Ectodermal cell (in vitro differentiated cells): ENCODE results near the gene SMG1.
"Not testable (repeated sequence)": the region's sequence is repeated elsewhere in the genome, so short reads cannot be mapped to it uniquely, and the experiment has no call there.

Source experiments
- H3K27ac ChIP-seq: 2 replicates; pipeline ENCODE4 v1.7.0; 2013; ENCODE audit warnings: mild to moderate bottlenecking, low read depth, low read length; ENCODE audit not compliant: insufficient read depth, poor library complexity, severe bottlenecking
- H3K27me3 ChIP-seq: 2 replicates; pipeline ENCODE4 v1.7.0; 2013; ENCODE audit warnings: mild to moderate bottlenecking, low read length; ENCODE audit not compliant: insufficient read depth, control insufficient read depth, poor library complexity, severe bottlenecking
- H3K36me3 ChIP-seq: one replicate; pipeline ENCODE4 v1.7.0; 2013; ENCODE audit warnings: low read length; ENCODE audit not compliant: control insufficient read depth, insufficient read depth
- H3K4me1 ChIP-seq: one replicate; pipeline ENCODE4 v1.7.0; 2013; ENCODE audit warnings: low read length; ENCODE audit not compliant: control insufficient read depth, insufficient read depth
- H3K4me3 ChIP-seq: 2 replicates; pipeline ENCODE4 v1.7.0; 2013; ENCODE audit warnings: low read depth, low read length, control low read depth; ENCODE audit not compliant: insufficient read depth
- H3K9me3 ChIP-seq: 2 replicates; pipeline ENCODE4 v1.7.0; 2013; ENCODE audit warnings: mild to moderate bottlenecking, low read length, moderate library complexity; ENCODE audit not compliant: control insufficient read depth
- WGBS, 2 experiments: methylation state at CpG; one replicate each; pipeline ENCODE4 v1.1.7; 2013; ENCODE audit warnings: missing lambda C conversion rate in 2 of 2; 5-methylcytosine and 5-hydroxymethylcytosine counted together

The SMG1 gene

DNA sequence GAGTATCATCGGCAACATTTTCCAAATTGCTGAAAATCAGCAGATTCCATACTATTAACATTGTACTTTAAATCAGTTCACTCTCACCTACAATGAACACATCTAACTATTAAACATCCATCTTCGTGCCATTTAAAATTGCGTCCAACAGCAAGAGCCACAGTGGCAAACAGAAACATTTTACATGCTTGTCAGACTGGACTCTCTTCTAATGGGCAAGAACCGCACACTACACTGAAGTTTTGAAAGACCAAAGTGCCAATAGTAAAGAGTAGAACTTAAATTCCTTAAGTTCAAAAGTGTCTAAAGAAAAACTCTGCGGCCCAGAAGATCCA, 136.7 kb downstream of the SMG1 start:
- Histone ChIP-seq H3K27ac (peak overlapping the region; percentile 86), H3K27me3 (no peaks in the 10 kb centered on the region), H3K4me3 (peak overlapping the region; percentile 99), H3K4me1 (peaks cover 12% of the 10 kb centered on the region), H3K36me3 (peaks cover 49% of the 10 kb centered on the region), H3K9me3 (no peaks in the 10 kb centered on the region)
- 2% methylated on average over 5 of the region's 5 CpGs for WGBS, 2 experiments

DNA sequence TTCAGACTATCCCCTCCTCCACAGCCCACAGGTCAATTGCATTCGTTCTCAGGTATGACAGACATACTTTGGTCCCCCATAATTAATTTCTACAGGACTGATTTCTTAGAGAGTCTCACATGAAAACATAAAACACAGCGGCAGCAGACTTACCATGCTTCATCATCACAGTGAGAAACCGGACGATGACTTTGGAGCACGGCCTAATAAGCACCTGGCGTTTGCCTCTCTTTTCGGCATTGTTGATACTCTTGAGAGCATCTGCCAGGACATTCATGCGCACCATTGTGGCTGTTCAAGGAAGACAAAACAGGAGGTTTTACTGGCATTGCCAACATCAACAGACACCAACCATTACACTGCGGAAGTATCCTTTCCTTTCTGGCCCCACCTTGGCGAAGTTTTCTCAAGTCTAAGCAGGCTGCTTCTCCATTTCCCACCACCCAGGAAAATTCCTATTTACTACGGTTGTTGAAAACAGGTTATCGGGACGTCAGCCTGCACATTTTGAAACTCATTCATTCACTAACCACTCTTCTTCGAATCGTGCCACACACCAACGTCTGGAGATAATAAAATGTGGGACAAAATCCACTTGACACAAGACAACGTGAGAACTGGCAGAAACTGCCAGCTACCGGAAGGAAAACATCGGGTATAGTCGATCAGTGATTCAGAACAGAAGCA, 137.2 kb downstream of the SMG1 start:
- H3K36me3 ChIP-seq: peaks cover 49% of the 10 kb centered on the region
- H3K27ac ChIP-seq: no peak overlapping the region
- peaks cover 12% of the 10 kb centered on the region for H3K4me1 ChIP-seq
- H3K27me3 ChIP-seq: no peaks in the 10 kb centered on the region
- 18 to 21% methylated on average over 20 of the region's 20 CpGs for WGBS, 2 experiments
- peak overlapping the region; percentile 99 for H3K4me3 ChIP-seq
- H3K9me3 ChIP-seq: no peaks in the 10 kb centered on the region

DNA sequence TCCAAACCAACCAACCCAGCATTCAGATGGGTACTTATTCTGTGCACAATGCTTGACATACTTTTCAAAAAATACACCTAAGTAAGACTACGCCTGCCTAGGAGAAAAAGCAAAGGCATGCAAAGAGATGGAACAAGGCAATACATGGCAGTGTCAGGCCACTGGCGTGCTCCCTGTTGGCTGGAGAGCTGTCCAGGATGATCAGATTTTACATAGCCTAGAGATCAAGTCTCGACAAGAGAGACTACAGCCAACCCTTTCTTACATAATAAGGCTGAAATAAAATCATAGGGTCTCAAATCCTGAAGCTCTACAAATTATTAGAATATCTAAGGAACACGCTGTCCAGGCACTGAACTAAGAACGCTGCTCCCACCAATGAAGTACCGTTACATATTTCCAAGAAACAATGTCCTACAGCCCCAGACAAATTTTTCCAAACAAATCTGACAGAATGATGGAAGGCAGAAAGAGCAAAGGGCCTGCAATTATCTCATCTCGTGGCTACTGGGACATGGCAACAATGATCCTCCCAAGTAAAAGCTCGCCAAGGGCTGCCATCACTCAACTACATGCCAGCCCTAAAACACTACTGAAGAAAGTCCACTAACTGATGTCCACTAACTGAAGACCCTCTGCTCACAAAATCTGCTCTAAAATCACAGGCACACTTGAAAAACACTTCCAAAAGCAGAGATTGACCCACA, 141.1 kb downstream of the SMG1 start:
- Histone ChIP-seq H3K36me3 (peaks cover 48% of the 10 kb centered on the region), H3K27ac (no peak overlapping the region), H3K9me3 (no peaks in the 10 kb centered on the region), H3K27me3 (no peaks in the 10 kb centered on the region), H3K4me1 (peaks cover 12% of the 10 kb centered on the region), H3K4me3 (no peak overlapping the region)
- WGBS, 2 experiments: 93% methylated on average over 8 of the region's 8 CpGs

DNA sequence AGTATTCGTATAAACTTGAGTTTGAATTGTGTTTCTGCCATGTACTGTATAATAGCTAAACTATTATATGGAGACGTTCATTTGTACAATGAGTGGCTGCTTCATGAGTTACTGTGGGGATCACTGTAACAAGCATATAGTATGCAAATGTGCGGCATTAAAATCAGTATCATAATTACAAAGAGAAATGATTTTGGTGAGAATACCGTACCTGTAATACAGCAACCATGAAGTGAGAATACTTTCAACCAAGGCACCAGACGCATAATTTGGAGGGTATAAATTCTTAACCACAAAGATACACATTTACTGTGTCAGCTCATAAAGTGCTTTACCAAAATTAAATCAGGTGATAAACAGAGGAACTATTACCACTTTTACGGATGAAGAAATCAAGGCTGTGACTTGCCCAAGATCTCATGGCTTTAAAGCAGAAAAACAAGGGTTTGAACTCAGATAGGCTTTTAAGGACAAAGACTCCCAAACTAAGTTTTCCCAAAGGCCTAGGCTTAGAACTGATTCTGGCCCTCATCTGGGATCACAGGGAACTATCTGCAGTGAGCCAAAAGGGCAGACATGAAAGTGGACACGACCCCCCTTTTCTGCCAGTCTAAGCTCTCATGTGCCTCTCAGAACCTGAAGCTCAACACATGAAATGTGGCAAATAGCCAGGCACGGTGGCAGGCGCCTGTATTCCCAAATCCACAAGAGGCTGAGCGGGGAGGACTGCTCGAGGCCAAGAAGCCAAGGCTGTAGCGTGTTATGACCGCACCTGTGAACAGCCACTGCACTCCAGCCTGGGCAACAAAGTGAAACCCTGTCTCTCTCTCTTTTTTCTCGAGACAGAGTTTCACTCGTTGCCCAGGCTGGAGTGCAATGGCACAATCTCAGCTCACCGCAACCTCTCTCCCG, 142.5 kb downstream of the SMG1 start:
- H3K27ac ChIP-seq: no peak overlapping the region
- H3K9me3 ChIP-seq: no peaks in the 10 kb centered on the region
- 91 to 93% methylated on average over 16 to 17 of the region's 17 CpGs for WGBS, 2 experiments
- no peaks in the 10 kb centered on the region for H3K27me3 ChIP-seq
- H3K4me1 ChIP-seq: peaks cover 12% of the 10 kb centered on the region
- no peak overlapping the region for H3K4me3 ChIP-seq
- H3K36me3 ChIP-seq: peaks cover 46% of the 10 kb centered on the region

DNA sequence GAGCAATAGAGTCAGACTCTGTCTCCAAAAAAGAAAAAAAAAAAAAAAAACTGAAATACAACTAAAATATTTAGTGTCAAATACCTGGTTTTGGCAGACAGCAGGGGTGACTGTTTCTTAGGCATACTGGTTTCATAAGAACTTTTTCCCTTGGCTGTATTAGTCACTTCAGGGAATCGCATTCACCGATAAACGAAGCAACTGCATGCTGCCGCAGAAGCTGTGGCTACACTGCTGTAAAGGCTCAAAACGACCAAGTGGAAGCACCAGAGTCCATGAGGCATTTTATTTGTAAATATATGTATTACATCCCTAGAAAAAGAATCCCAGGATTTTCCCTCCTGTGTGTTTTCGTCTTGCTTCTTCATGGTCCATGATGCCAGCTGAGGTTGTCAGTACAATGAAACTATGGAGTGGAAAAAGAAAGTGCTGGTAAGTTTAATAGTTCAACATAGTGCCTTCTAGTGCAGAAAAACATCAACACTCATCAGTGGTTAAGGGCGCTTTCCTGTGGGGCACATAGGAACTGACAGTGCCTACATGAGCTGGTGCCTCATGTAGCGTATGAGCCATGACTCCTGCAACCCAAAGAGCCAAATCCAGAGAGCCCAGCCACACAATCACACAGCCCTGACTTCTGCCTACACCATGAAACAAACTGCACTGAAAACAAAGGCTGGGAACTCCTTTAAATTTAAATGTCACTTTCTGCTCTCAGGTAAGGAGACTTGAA, 143.3 kb downstream of the SMG1 start:
- H3K27ac ChIP-seq: no peak overlapping the region

DNA sequence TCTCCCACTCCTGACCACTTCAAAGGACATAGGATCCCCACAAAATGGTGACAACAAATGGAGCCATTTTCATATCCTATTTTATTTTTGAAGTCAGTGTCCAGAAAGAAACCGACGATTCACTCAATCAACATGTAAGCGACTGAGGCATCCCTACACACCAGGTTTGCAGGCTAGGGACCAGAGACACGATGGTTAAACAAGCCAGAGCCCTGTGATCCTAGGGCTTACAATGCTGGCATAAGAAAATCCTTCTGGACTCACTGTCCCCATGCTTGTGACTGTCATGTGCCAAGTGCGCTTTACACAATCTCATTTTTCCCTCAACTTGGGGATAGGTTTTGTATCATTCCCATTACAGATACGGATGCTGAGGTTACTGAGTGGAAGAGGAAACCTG, 145.0 kb downstream of the SMG1 start:
- not testable (repeated sequence) for H3K9me3 ChIP-seq, H3K4me3 ChIP-seq, H3K27ac ChIP-seq, H3K4me1 ChIP-seq, H3K27me3 ChIP-seq
- 96 to 100% methylated on average over 1 to 4 of the region's 6 CpGs for WGBS, 2 experiments
- peaks cover 29% of the 10 kb centered on the region for H3K36me3 ChIP-seq

More for the DNA sequence above, 143.3 kb downstream of the SMG1 start:
- Histone ChIP-seq H3K4me1 (peaks cover 8% of the 10 kb centered on the region), H3K9me3 (no peaks in the 10 kb centered on the region), H3K36me3 (peaks cover 38% of the 10 kb centered on the region), H3K27me3 (no peaks in the 10 kb centered on the region), H3K4me3 (no peak overlapping the region)
- 97% methylated on average over 7 to 8 of the region's 8 CpGs for WGBS, 2 experiments

DNA sequence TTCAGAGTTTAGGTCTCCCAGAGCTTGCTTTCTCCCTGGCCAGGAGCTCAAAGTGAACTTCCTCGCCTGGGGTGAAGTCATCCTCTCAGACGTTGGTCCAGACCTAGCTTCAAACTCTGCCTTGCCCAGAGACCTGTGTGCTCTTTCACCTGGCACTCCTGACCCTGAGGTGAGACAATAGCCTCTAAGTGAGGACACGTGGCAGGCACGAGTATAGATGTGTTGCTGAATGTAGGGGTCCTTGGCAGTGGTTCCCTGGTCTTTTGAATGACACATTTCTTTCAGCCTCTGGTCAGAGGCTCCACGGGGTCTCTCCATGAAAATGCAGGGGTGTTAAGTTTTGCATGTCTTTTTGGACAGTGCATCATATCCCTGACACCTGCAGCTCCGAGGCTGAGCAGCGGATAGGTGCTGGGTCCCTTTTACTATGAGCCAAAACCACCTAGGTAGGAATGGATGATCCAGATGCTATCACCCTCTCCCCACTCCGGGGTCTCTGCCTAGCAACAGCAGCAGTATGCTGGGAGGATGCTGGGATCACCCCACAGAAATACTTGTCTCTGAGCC, 145.7 kb downstream of the SMG1 start:
- H3K4me3 ChIP-seq, H3K4me1 ChIP-seq, H3K27ac ChIP-seq, H3K27me3 ChIP-seq, H3K9me3 ChIP-seq: not testable (repeated sequence)
- peaks cover 26% of the 10 kb centered on the region for H3K36me3 ChIP-seq
- 84 to 90% methylated on average over 7 of the region's 8 CpGs for WGBS, 2 experiments

DNA sequence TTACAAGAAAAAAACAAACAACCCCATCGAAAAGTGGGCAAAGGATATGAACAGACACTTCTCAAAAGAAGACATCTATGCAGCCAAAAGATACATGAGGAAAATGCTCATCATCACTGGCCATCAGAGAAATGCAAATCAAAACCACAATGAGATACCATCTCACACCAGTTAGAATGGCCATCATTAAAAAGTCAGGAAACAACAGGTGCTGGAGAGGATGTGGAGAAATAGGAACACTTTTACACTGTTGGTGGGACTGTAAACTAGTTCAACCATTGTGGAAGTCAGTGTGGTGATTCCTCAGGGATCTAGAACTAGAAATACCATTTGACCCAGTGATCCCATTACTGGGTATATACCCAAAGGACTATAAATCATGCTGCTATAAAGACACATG, 148.5 kb downstream of the SMG1 start:
- WGBS, 2 experiments: 73% methylated on average over 1 of the region's 1 CpG; no CpG with 5 or more reads in 1 of the 2 experiments
- not testable (repeated sequence) for H3K36me3 ChIP-seq, H3K4me3 ChIP-seq, H3K4me1 ChIP-seq, H3K27ac ChIP-seq, H3K27me3 ChIP-seq, H3K9me3 ChIP-seq

DNA sequence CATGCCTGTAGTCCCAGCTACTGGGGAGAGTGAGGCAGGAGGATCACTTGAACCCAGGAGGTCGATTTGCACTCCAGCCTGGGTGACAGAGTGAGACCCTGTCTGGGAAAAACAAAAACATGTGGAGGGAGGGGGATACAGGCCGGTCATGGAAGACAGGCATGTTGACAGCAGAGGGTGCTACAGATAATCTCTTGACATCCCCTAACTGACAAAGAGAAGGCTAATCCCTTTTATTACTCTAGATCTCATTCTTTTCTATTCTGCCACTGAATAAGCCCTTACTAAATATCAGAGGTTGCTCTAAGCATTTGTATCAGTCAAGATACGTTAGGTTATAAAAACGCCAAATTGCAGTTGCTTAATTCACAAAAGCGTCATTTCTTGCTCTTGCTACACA, 149.9 kb downstream of the SMG1 start:
- not testable (repeated sequence) for H3K27me3 ChIP-seq, H3K36me3 ChIP-seq, H3K4me1 ChIP-seq, H3K4me3 ChIP-seq, H3K27ac ChIP-seq, H3K9me3 ChIP-seq
- WGBS, 2 experiments: 77 to 80% methylated on average over 5 of the region's 5 CpGs
